ENCODE results near the gene TP53I13. TPM values are rescaled to one million over a fixed set of nuclear protein-coding genes. Genes with fewer than 3 reads are reported as not detected.

TP53I13 gene
- total and polyA plus RNA-seq, 2 of the 4 experiments (the other 2 are of a cell fraction), result 22.0 to 48.3 TPM

GRCh38 chr17:29573871-29574731, 5.6 kb downstream of the TP53I13 start (continued):
- TF ChIP-seq CTCF (conservative IDR thresholded peaks at IDR 0.05; ENCODE audit: low read depth, low read length), result no peak

Measured in IMR-90 (cell line).